Measurements from ENCODE around the gene FGF7. TPM values are rescaled to one million over a fixed set of nuclear protein-coding genes. Genes with fewer than 3 reads are reported as not detected.
A peak's percentile ranks its signal among the peaks of the same experiment; 100 is the strongest.

The FGF7 gene
- total and polyA plus RNA-seq, 10 donors = 1.0 to 9.0 (median 1.5) TPM

DNA sequence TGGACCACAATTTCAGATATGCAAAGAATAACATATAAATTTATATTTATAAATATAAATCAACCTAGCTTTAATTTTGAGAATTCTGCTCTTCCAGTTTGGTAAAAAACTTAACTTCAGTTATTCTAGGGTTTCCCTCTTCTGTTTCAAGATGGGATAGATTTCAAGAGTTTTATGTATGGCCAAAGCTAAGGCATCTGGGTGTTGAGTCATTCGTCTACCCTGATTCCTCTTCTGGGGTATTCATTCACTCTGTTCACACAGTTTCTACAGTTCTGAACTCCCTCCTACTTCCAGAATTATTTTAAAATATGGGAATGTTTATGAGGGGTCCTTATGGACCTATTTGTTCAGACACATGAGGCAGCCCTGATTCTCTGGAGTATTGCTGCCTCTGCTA is 4.2 kb upstream of the FGF7 start:
- Histone ChIP-seq H3K27me3 (replicated peaks in 1 of 7) (no peaks in the 10 kb centered on the region), H3K36me3 (no peaks in the 10 kb centered on the region), H3K4me1 (peaks cover 0 to 7% (median 2%) of the 10 kb centered on the region in 6 donors), H3K4me3 (no peak overlapping the region), H3K9me3 (no peaks in the 10 kb centered on the region), H3K27ac (no peak overlapping the region)
- intact Hi-C loops (cut with DNase I; ENCODE audit: low total_unique reads) = loop anchor here (5.0 kb wide), 1 partner anchor 182 kb away; no protein-coding TSS in a partner anchor
- TF ChIP-seq POLR2AphosphoS5 (IDR thresholded peaks at IDR 0.05) (no peak), POLR2A (IDR thresholded peaks at IDR 0.05) (no peak)
- TF ChIP-seq, protein P1, sequence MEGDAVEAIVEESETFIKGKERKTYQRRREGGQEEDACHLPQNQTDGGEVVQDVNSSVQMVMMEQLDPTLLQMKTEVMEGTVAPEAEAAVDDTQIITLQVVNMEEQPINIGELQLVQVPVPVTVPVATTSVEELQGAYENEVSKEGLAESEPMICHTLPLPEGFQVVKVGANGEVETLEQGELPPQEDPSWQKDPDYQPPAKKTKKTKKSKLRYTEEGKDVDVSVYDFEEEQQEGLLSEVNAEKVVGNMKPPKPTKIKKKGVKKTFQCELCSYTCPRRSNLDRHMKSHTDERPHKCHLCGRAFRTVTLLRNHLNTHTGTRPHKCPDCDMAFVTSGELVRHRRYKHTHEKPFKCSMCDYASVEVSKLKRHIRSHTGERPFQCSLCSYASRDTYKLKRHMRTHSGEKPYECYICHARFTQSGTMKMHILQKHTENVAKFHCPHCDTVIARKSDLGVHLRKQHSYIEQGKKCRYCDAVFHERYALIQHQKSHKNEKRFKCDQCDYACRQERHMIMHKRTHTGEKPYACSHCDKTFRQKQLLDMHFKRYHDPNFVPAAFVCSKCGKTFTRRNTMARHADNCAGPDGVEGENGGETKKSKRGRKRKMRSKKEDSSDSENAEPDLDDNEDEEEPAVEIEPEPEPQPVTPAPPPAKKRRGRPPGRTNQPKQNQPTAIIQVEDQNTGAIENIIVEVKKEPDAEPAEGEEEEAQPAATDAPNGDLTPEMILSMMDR (IDR thresholded peaks at IDR 0.05 in 8 of 11, conservative IDR thresholded peaks at IDR 0.05 in 3 of 11) = no peak
- 81 to 91% (median 84%) methylated on average over 1 of the region's 1 CpG for WGBS, 5 donors
- no peak for DNase-seq

DNA sequence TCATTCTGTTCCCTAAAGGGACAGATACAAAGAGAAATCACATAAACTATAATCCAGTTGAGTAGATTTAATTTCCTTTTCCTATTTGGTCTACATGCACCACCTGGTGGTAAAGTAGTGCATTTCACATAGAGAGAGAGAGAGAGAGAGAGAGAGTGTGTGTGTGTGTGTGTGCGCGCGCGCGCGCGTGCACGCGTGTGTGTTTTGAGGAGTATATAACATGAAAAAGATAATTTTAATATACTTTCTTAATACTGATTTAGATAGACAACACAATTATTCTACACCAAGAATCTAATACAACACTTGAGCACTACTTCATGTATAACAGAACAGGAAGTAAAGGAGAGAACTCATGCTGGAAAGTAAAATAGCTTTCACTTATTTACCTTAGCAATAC is 1.1 kb upstream of the FGF7 start:
- no peak overlapping the region for H3K27ac ChIP-seq
- H3K4me1 ChIP-seq = peaks cover 0 to 7% (median 2%) of the 10 kb centered on the region in 6 donors
- intact Hi-C loops (cut with DNase I; ENCODE audit: low total_unique reads) = loop anchor here (5.0 kb wide), 1 partner anchor 560 kb away; no protein-coding TSS in a partner anchor
- TF ChIP-seq POLR2A (IDR thresholded peaks at IDR 0.05) (no peak), POLR2AphosphoS5 (IDR thresholded peaks at IDR 0.05) (no peak)
- TF ChIP-seq, protein P1 (IDR thresholded peaks at IDR 0.05 in 8 of 11, conservative IDR thresholded peaks at IDR 0.05 in 3 of 11) = peak; percentile 50 to 93 (median 83)
- H3K9me3 ChIP-seq = no peaks in the 10 kb centered on the region
- peak; percentile 37 for DNase-seq
- 23 to 50% (median 36%) methylated on average over 9 of the region's 9 CpGs for WGBS, 5 donors
- no peaks in the 10 kb centered on the region for H3K27me3 ChIP-seq (replicated peaks in 1 of 7)
- H3K36me3 ChIP-seq = no peaks in the 10 kb centered on the region
- peak overlapping the region in 4 of 8 donors; percentile 0 to 50 (median 9) for H3K4me3 ChIP-seq

- Histone ChIP-seq H3K4me3 (no peak overlapping the region), H3K27ac (no peak overlapping the region), H3K9me3 (no peaks in the 10 kb centered on the region), H3K4me1 (peaks cover 0 to 7% (median 2%) of the 10 kb centered on the region in 6 donors), H3K36me3 (no peaks in the 10 kb centered on the region), H3K27me3 (replicated peaks in 1 of 7) (no peaks in the 10 kb centered on the region)
- intact Hi-C loops (cut with DNase I; ENCODE audit: low total_unique reads) = loop anchor here (5.0 kb wide), 1 partner anchor 562 kb away; no protein-coding TSS in a partner anchor
- 57 to 82% (median 73%) methylated on average over 6 of the region's 6 CpGs for WGBS, 5 donors
- no peak for DNase-seq
- no peak for TF ChIP-seq POLR2AphosphoS5 (IDR thresholded peaks at IDR 0.05)
- TF ChIP-seq POLR2A (IDR thresholded peaks at IDR 0.05) = no peak
- TF ChIP-seq, protein P1 (IDR thresholded peaks at IDR 0.05 in 8 of 11, conservative IDR thresholded peaks at IDR 0.05 in 3 of 11) = no peak
These were observed 984 bp downstream of the FGF7 start for GRCh38 chr15:49423901-49424550.

DNA sequence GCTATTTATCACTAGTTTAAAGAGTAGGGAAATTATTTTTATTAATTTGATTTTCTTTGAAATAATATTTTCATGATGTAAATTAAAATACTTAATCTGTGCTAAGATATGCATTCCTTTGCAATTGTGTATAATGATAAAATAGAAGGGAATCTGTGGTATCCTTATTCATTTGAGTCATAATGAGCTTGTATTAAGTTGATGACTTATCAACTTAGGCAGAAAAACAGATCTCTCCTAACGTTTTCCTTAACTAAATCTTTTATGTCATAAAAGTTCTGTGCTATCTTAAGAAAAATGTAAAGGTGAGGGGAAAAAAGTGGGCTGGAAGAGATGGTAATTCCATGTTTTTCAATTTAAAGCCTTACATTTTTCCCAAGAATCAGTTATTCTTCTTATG is 1.9 kb downstream of the FGF7 start:
- 46 to 69% (median 59%) methylated on average over 1 of the region's 1 CpG for WGBS, 5 donors
- no peak overlapping the region for H3K27ac ChIP-seq
- peaks cover 0 to 7% (median 2%) of the 10 kb centered on the region in 6 donors for H3K4me1 ChIP-seq
- TF ChIP-seq POLR2AphosphoS5 (IDR thresholded peaks at IDR 0.05) (no peak), POLR2A (IDR thresholded peaks at IDR 0.05) (no peak)
- TF ChIP-seq, protein P1 (IDR thresholded peaks at IDR 0.05 in 8 of 11, conservative IDR thresholded peaks at IDR 0.05 in 3 of 11) = no peak
- H3K4me3 ChIP-seq = no peak overlapping the region
- no peaks in the 10 kb centered on the region for H3K27me3 ChIP-seq (replicated peaks in 1 of 7)
- H3K9me3 ChIP-seq = no peaks in the 10 kb centered on the region
- no peaks in the 10 kb centered on the region for H3K36me3 ChIP-seq
- intact Hi-C loops (cut with DNase I; ENCODE audit: low total_unique reads) = loop anchor here (5.0 kb wide), 1 partner anchor 563 kb away; no protein-coding TSS in a partner anchor
- DNase-seq = no peak
